Activated T-cell treated with anti-CD3 and anti-CD28 coated beads, Interleukin-2, amount 50 U/mL, for 72 hours (primary cell): ENCODE results near the gene PARD3. TPM values are rescaled to one million over a fixed set of nuclear protein-coding genes. Genes with fewer than 3 reads are reported as not detected.

Experiments
- ATAC-seq, 2 donors: fragments of 150-1000 bp; cut with Tn5 transposase; replicated peaks in 1 of 2; 2 replicates each; pipeline ENCODE4 v1.10.0; 2021; ENCODE audit warnings: moderate library complexity in 2 of 2, mild to moderate bottlenecking in 1 of 2
- DNase-seq, 2 donors: peaks; one replicate each; pipeline ENCODE4 v3.0.0; 2021 to 2022; ENCODE audit warnings: mixed read lengths in 1 of 2
- H3K27ac Mint-ChIP-seq: one replicate; pipeline ENCODE4 v1.8.0; 2022; ENCODE audit warnings: mild to moderate bottlenecking, moderate library complexity, mixed read lengths
- H3K27me3 Mint-ChIP-seq: one replicate; pipeline ENCODE4 v1.8.0; 2022; ENCODE audit warnings: low read depth, mixed read lengths
- H3K36me3 Mint-ChIP-seq, 2 donors: one replicate each; pipeline ENCODE4 v1.8.0; 2022; ENCODE audit warnings: mixed read lengths in 2 of 2, mild to moderate bottlenecking in 1 of 2; ENCODE audit not compliant: insufficient read depth in 2 of 2
- H3K4me1 Mint-ChIP-seq: one replicate; pipeline ENCODE4 v1.8.0; 2022; ENCODE audit warnings: low read depth, mixed read lengths
- H3K4me3 Mint-ChIP-seq, 2 donors: one replicate each; pipeline ENCODE4 v1.8.0; 2022; ENCODE audit warnings: mild to moderate bottlenecking in 2 of 2, mixed read lengths in 2 of 2, moderate library complexity in 2 of 2
- H3K9me3 Mint-ChIP-seq, 2 donors: one replicate each; pipeline ENCODE4 v1.8.0; 2022; ENCODE audit warnings: mixed read lengths in 2 of 2
- total RNA-seq, 2 donors: library from RNA; stranded (reverse); gene quantifications; one replicate each; pipeline ENCODE4 v1.2.3, GENCODE V29; 2022

Gene PARD3
- total RNA-seq, 2 donors from 2014 or later, result 2.3 to 3.7 TPM

DNA sequence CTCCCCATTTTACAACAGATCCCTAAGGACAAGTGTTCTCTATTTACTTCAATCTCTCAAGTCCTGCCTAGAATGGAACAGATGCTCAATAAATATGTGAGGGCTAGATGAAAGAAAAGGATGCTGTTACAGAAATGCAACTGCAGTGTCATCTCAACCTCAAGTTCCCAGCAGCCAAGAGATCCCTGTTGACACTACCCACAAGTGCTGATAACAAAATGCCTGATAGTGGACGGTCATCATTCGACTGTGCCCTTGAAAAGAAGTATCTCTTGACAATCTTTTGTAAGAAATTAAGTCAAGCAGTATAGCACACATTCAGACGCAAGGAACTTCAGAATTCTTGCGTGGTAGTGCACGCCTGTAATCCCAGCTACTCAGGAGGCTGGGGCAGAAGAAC is 133.2 kb downstream of the PARD3 start:
- DNase-seq, result no peak
- H3K4me3 Mint-ChIP-seq, result no peak overlapping the region
- no peaks in the 10 kb centered on the region for H3K4me1 Mint-ChIP-seq
- H3K27me3 Mint-ChIP-seq, result no peaks in the 10 kb centered on the region
- no peaks in the 10 kb centered on the region for H3K9me3 Mint-ChIP-seq
- H3K27ac Mint-ChIP-seq, result no peak overlapping the region
- ATAC-seq, result no peak
- no peaks in the 10 kb centered on the region for H3K36me3 Mint-ChIP-seq

DNA sequence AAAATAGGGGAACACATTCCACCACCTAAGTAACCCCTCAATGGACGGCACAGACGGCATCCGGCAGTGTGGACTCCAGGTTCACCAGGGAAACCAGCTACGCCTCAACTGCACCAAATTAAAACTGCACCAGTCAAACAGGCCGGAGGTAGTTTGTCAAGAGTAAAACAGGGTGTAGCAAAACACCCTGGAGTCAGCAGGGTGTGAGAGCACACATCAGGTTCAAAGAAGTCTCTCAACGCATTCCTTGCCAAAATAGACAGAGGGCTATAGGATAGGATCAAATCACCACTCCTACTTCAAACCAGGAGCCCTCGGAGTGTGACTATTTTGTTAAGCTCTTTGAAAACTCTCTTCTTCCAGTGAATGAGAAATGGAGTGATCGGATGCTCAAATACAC is 135.9 kb downstream of the PARD3 start:
- H3K9me3 Mint-ChIP-seq, result no peaks in the 10 kb centered on the region
- no peak overlapping the region for H3K27ac Mint-ChIP-seq
- ATAC-seq (no peak), DNase-seq (no peak)
- no peaks in the 10 kb centered on the region for H3K27me3 Mint-ChIP-seq
- H3K4me3 Mint-ChIP-seq, result no peak overlapping the region
- H3K36me3 Mint-ChIP-seq, result no peaks in the 10 kb centered on the region
- H3K4me1 Mint-ChIP-seq, result no peaks in the 10 kb centered on the region

DNA sequence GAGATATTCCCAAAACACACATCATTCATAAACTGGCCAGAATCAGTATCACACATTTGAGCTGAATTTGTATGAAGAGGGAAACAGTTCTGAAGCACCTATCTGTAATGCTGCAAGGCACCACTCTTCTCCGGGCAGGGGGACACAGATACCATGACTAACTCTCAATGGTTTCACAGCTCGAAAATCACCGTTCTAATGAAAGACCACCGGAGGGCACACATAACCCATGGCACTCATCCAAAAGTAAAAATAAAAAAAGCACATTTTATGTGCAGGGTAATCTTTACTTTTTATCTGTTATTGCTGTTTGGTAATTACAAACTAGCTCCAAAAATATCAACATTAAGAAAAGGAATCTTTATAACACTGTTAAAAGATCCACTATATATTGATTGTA is 137.5 kb downstream of the PARD3 start:
- H3K27ac Mint-ChIP-seq, result no peak overlapping the region
- no peak overlapping the region for H3K4me3 Mint-ChIP-seq
- ATAC-seq (no peak), DNase-seq (no peak)
- H3K36me3 Mint-ChIP-seq, result no peaks in the 10 kb centered on the region
- H3K27me3 Mint-ChIP-seq, result no peaks in the 10 kb centered on the region
- no peaks in the 10 kb centered on the region for H3K4me1 Mint-ChIP-seq
- H3K9me3 Mint-ChIP-seq, result no peaks in the 10 kb centered on the region

- Mint-ChIP-seq H3K9me3 (no peaks in the 10 kb centered on the region), H3K27ac (no peak overlapping the region), H3K4me1 (no peaks in the 10 kb centered on the region), H3K27me3 (no peaks in the 10 kb centered on the region), H3K36me3 (no peaks in the 10 kb centered on the region), H3K4me3 (no peak overlapping the region)
- DNase-seq (no peak), ATAC-seq (no peak)
Measured at GRCh38 chr10:34677132-34677531, 138.0 kb downstream of the PARD3 start.

- Mint-ChIP-seq H3K9me3 (no peaks in the 10 kb centered on the region), H3K27me3 (no peaks in the 10 kb centered on the region), H3K27ac (no peak overlapping the region), H3K36me3 (no peaks in the 10 kb centered on the region), H3K4me3 (no peak overlapping the region), H3K4me1 (no peaks in the 10 kb centered on the region)
- ATAC-seq (no peak), DNase-seq (no peak)
Measured at GRCh38 chr10:34674176-34674575, 140.9 kb downstream of the PARD3 start.

- Mint-ChIP-seq H3K9me3 (no peaks in the 10 kb centered on the region), H3K4me1 (no peaks in the 10 kb centered on the region), H3K36me3 (no peaks in the 10 kb centered on the region), H3K27ac (no peak overlapping the region), H3K27me3 (no peaks in the 10 kb centered on the region), H3K4me3 (no peak overlapping the region)
- no peak for DNase-seq
- ATAC-seq, result no peak
Measured at GRCh38 chr10:34670081-34670480, 145.0 kb downstream of the PARD3 start.

- ATAC-seq (no peak), DNase-seq (no peak)
- Mint-ChIP-seq H3K4me1 (no peaks in the 10 kb centered on the region), H3K27me3 (no peaks in the 10 kb centered on the region), H3K27ac (no peak overlapping the region), H3K9me3 (no peaks in the 10 kb centered on the region), H3K4me3 (no peak overlapping the region), H3K36me3 (no peaks in the 10 kb centered on the region)
Measured at GRCh38 chr10:34669079-34669478, 146.0 kb downstream of the PARD3 start.

- ATAC-seq (no peak), DNase-seq (no peak)
- no peaks in the 10 kb centered on the region for H3K9me3 Mint-ChIP-seq
- H3K4me1 Mint-ChIP-seq, result no peaks in the 10 kb centered on the region
- H3K27ac Mint-ChIP-seq, result no peak overlapping the region
- H3K36me3 Mint-ChIP-seq, result no peaks in the 10 kb centered on the region
- no peaks in the 10 kb centered on the region for H3K27me3 Mint-ChIP-seq
- H3K4me3 Mint-ChIP-seq, result no peak overlapping the region
Measured at GRCh38 chr10:34667177-34667576, 147.9 kb downstream of the PARD3 start.

- ATAC-seq, result peak; percentile 25 to 45
- Mint-ChIP-seq H3K27me3 (no peaks in the 10 kb centered on the region), H3K9me3 (no peaks in the 10 kb centered on the region), H3K27ac (no peak overlapping the region), H3K4me1 (no peaks in the 10 kb centered on the region), H3K4me3 (no peak overlapping the region), H3K36me3 (no peaks in the 10 kb centered on the region)
- no peak for DNase-seq
Measured at GRCh38 chr10:34666008-34666704, 148.9 kb downstream of the PARD3 start.

GRCh38 chr10:34664706-34665105 is 150.4 kb downstream of the PARD3 start:
- Mint-ChIP-seq H3K36me3 (no peaks in the 10 kb centered on the region), H3K27ac (no peak overlapping the region), H3K4me3 (no peak overlapping the region), H3K27me3 (no peaks in the 10 kb centered on the region), H3K4me1 (no peaks in the 10 kb centered on the region), H3K9me3 (no peaks in the 10 kb centered on the region)
- ATAC-seq (no peak), DNase-seq (no peak)

GRCh38 chr10:34661580-34661979 is 153.5 kb downstream of the PARD3 start:
- Mint-ChIP-seq H3K4me3 (no peak overlapping the region), H3K4me1 (no peaks in the 10 kb centered on the region), H3K27ac (no peak overlapping the region), H3K27me3 (no peaks in the 10 kb centered on the region), H3K36me3 (no peaks in the 10 kb centered on the region), H3K9me3 (no peaks in the 10 kb centered on the region)
- DNase-seq (no peak), ATAC-seq (no peak)

DNA sequence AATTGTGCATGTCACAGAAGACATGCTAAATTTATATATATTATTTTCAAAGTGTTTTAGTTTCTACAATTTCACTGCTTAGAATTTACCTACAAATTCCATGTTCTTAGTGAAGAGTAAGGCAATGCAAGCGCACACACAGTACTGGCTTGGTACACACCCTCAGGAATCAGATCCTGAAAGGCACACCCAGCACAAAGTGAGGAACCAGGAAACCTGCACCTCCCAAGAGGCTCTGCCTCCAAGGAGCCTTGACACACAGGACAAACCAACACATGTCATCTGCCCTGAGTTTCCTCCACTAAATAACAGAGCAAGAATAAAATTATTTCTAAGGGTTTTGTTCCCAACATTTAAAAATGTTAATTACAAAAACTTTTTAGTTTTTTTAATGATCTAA is 156.2 kb downstream of the PARD3 start:
- H3K4me3 Mint-ChIP-seq, result no peak overlapping the region

DNA sequence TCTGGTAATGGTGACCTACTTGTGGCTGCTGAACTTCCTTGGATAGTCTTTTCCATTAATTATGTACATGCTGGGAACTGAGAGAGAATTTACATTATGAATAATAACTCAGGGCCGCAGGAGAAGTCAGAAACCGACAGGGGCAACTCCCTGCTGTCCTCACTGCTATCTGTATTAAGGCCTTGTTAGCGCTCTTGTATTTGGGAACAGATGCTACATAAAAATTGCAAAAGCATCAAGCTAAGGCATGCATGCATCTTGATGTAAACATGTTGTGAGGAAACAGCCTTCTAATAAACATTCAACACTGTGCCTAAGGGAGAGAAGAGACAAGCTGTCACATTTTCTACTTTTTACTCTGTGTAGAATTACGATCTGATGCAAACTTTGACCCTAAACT is 158.4 kb downstream of the PARD3 start:
- no peak overlapping the region for H3K27ac Mint-ChIP-seq
- no peaks in the 10 kb centered on the region for H3K9me3 Mint-ChIP-seq
- ATAC-seq (no peak), DNase-seq (no peak)
- no peaks in the 10 kb centered on the region for H3K36me3 Mint-ChIP-seq
- H3K4me1 Mint-ChIP-seq, result no peaks in the 10 kb centered on the region
- no peak overlapping the region for H3K4me3 Mint-ChIP-seq
- peaks cover 8% of the 10 kb centered on the region for H3K27me3 Mint-ChIP-seq

More for the DNA sequence above, 156.2 kb downstream of the PARD3 start:
- Mint-ChIP-seq H3K27me3 (peaks cover 8% of the 10 kb centered on the region), H3K36me3 (no peaks in the 10 kb centered on the region), H3K9me3 (no peaks in the 10 kb centered on the region), H3K4me1 (no peaks in the 10 kb centered on the region), H3K27ac (no peak overlapping the region)
- ATAC-seq (no peak), DNase-seq (no peak)
